ENCODE measurements around the gene LMO7. TPM values are rescaled to one million over a fixed set of nuclear protein-coding genes. Genes with fewer than 3 reads are reported as not detected.
A peak's percentile ranks its signal among the peaks of the same experiment; 100 is the strongest.

Gene LMO7
- total and polyA plus RNA-seq, 4 donors, result 17.5 to 69.6 (median 38.2) TPM

GRCh38 chr13:75685239-75685697, 49.1 kb downstream of the LMO7 start:
- peak; percentile 18 for TF ChIP-seq YY1 (IDR thresholded peaks at IDR 0.05)
- no peak for TF ChIP-seq FOXA1 (IDR thresholded peaks at IDR 0.05)
- no peak for TF ChIP-seq RXRA (IDR thresholded peaks at IDR 0.05)
- Histone ChIP-seq H3K4me3 (ENCODE audit: low read depth in 1 of 3, low read length in 3 of 3) (no peak overlapping the region), H3K27ac (ENCODE audit: low read depth in 1 of 2, low read length in 2 of 2) (no peak overlapping the region), H3K9ac (ENCODE audit: low read depth in 1 of 2, low read length in 2 of 2) (no peak overlapping the region), H3K4me1 (ENCODE audit: control insufficient read depth in 4 of 4, insufficient read depth in 4 of 4, low read length in 3 of 4) (no peaks in the 10 kb centered on the region), H3K9me3 (ENCODE audit: control insufficient read depth in 4 of 4, low read length in 3 of 4) (no peaks in the 10 kb centered on the region), H3K36me3 (ENCODE audit: control insufficient read depth in 4 of 4, insufficient read depth in 3 of 4, low read depth in 1 of 4, low read length in 3 of 4) (no peaks in the 10 kb centered on the region), H3K27me3 (ENCODE audit: control insufficient read depth in 4 of 4, insufficient read depth in 4 of 4, low read length in 3 of 4) (no peaks in the 10 kb centered on the region)
- 85% methylated on average over 2 of the region's 2 CpGs for WGBS
- no peak for DNase-seq (ENCODE audit: low spot score)

- Histone ChIP-seq H3K9me3 (ENCODE audit: control insufficient read depth in 4 of 4, low read length in 3 of 4) (no peaks in the 10 kb centered on the region), H3K36me3 (ENCODE audit: control insufficient read depth in 4 of 4, insufficient read depth in 3 of 4, low read depth in 1 of 4, low read length in 3 of 4) (no peaks in the 10 kb centered on the region), H3K4me1 (ENCODE audit: control insufficient read depth in 4 of 4, insufficient read depth in 4 of 4, low read length in 3 of 4) (no peaks in the 10 kb centered on the region), H3K4me3 (ENCODE audit: low read depth in 1 of 3, low read length in 3 of 3) (no peak overlapping the region), H3K9ac (ENCODE audit: low read depth in 1 of 2, low read length in 2 of 2) (no peak overlapping the region), H3K27ac (ENCODE audit: low read depth in 1 of 2, low read length in 2 of 2) (no peak overlapping the region), H3K27me3 (ENCODE audit: control insufficient read depth in 4 of 4, insufficient read depth in 4 of 4, low read length in 3 of 4) (no peaks in the 10 kb centered on the region)
- peak; percentile 46 for TF ChIP-seq CTCF (IDR thresholded peaks at IDR 0.05; ENCODE audit: low read depth, low read length, missing input control)
- no peak for TF ChIP-seq YY1 (IDR thresholded peaks at IDR 0.05)
- peak; percentile 62 to 73 for TF ChIP-seq RAD21 (IDR thresholded peaks at IDR 0.05)
- TF ChIP-seq HNF4A (conservative IDR thresholded peaks at IDR 0.05), result peak in 1 of 2 donors; percentile 7
- TF ChIP-seq, protein P1, sequence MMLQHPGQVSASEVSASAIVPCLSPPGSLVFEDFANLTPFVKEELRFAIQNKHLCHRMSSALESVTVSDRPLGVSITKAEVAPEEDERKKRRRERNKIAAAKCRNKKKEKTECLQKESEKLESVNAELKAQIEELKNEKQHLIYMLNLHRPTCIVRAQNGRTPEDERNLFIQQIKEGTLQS (IDR thresholded peaks at IDR 0.05), result no peak
- DNase-seq (ENCODE audit: low spot score), result no peak
Observed at GRCh38 chr13:75687150-75687763, 51.1 kb downstream of the LMO7 start.

GRCh38 chr13:75689686-75690085, 53.6 kb downstream of the LMO7 start:
- H3K27me3 ChIP-seq (ENCODE audit: control insufficient read depth in 4 of 4, insufficient read depth in 4 of 4, low read length in 3 of 4), result no peaks in the 10 kb centered on the region
- no peaks in the 10 kb centered on the region for H3K9me3 ChIP-seq (ENCODE audit: control insufficient read depth in 4 of 4, low read length in 3 of 4)
- TF ChIP-seq FOXA2 (IDR thresholded peaks at IDR 0.05), result no peak
- no peak for TF ChIP-seq CTCF (IDR thresholded peaks at IDR 0.05; ENCODE audit: low read depth, low read length, missing input control)
- no peaks in the 10 kb centered on the region for H3K4me1 ChIP-seq (ENCODE audit: control insufficient read depth in 4 of 4, insufficient read depth in 4 of 4, low read length in 3 of 4)
- H3K27ac ChIP-seq (ENCODE audit: low read depth in 1 of 2, low read length in 2 of 2), result no peak overlapping the region
- H3K36me3 ChIP-seq (ENCODE audit: control insufficient read depth in 4 of 4, insufficient read depth in 3 of 4, low read depth in 1 of 4, low read length in 3 of 4), result no peaks in the 10 kb centered on the region
- 85% methylated on average over 5 of the region's 5 CpGs for WGBS
- DNase-seq (ENCODE audit: low spot score), result no peak
- no peak overlapping the region for H3K4me3 ChIP-seq (ENCODE audit: low read depth in 1 of 3, low read length in 3 of 3)
- no peak overlapping the region for H3K9ac ChIP-seq (ENCODE audit: low read depth in 1 of 2, low read length in 2 of 2)
